GM12878 (cell line): ENCODE results near the gene LMX1B. TPM values are rescaled to one million over a fixed set of nuclear protein-coding genes. Genes with fewer than 3 reads are reported as not detected.

ENCODE experiments used
- ATAC-seq: fragments of 200-7000 bp; cut with Tn5 transposase; 3 replicates; pipeline ENCODE4 v1.9.1; 2020; ENCODE audit warnings: mild to moderate bottlenecking, moderate library complexity
- BruUV-seq: library from RNA; stranded (reverse); fragments of 400-500 nt; replicated peaks from 2 replicates; lab custom pipeline; 2021; lab: Mats Ljungman, UMichigan
- CTCF ChIA-PET: fragments of 300-600 bp; sonication (Branson Sonifier 250); formaldehyde crosslinking; extraction: SDS; loops from one replicate; lab custom pipeline; 2021; ENCODE audit warnings: inconsistent platforms; lab: Yijun Ruan, JAX
- POLR2A ChIA-PET: fragments of 350-600 bp; formaldehyde crosslinking; extraction: SDS; loops from one replicate; lab custom pipeline; 2021; ENCODE audit warnings: inconsistent platforms; lab: Charles Lee
- RAD21 ChIA-PET: fragments of 300-600 bp; sonication (Branson Sonifier 250); formaldehyde crosslinking; loops from one replicate; lab custom pipeline; 2023; ENCODE audit warnings: antibody characterized with exemption; ENCODE audit not compliant: unreplicated experiment; lab: Charles Lee
- SMC1A ChIA-PET: fragments of 300-600 bp; sonication (Branson Sonifier 250); formaldehyde crosslinking; loops from one replicate; lab custom pipeline; 2023; ENCODE audit not compliant: unreplicated experiment, uncharacterized antibody; lab: Charles Lee
- DNase-seq: peaks from one replicate; pipeline ENCODE4 v3.0.0-alpha.2; 2011; ENCODE audit warnings: low read depth, low spot score
- FAIRE-seq: peaks from 3 replicates; lab custom pipeline; 2011; peaks lifted over from hg19 to GRCh38; lab: Jason Lieb, UNC
- H2AFZ ChIP-seq: 2 replicates; pipeline ENCODE4 v1.6.0; 2011; ENCODE audit warnings: low read depth, low read length, control low read depth; ENCODE audit not compliant: control insufficient read depth
- H3K27ac ChIP-seq: 2 replicates; pipeline ENCODE4 v1.5.1; 2011; ENCODE audit warnings: control low read depth; ENCODE audit not compliant: control insufficient read depth, insufficient read depth
- H3K27me3 ChIP-seq, 2 experiments: replicated peaks in 1 of 2; 2 replicates each; pipeline versions ENCODE4 v1.6.0 to v1.6.1; 2011; ENCODE audit warnings: low read length in 1 of 2; ENCODE audit not compliant: control insufficient read depth in 2 of 2, insufficient read depth in 2 of 2
- H3K36me3 ChIP-seq, 2 experiments: 2 replicates each; pipeline ENCODE4 v1.5.1; 2011; ENCODE audit warnings: low read length in 1 of 2; ENCODE audit not compliant: control insufficient read depth in 2 of 2, insufficient read depth in 2 of 2
- H3K4me1 ChIP-seq: 2 replicates; pipeline ENCODE4 v1.6.1; 2011; ENCODE audit warnings: mild to moderate bottlenecking, low read length, moderate library complexity, mixed read lengths; ENCODE audit not compliant: control insufficient read depth, insufficient read depth
- H3K4me2 ChIP-seq: 2 replicates; pipeline ENCODE4 v1.6.0; 2011; ENCODE audit warnings: control low read depth; ENCODE audit not compliant: control insufficient read depth, insufficient read depth
- H3K4me3 ChIP-seq: fragments of 200-600 bp; sonication (generic); 2 replicates; pipeline ENCODE4 v1.5.1; 2016
- H3K79me2 ChIP-seq: 2 replicates; pipeline ENCODE4 v1.6.0; 2011; ENCODE audit warnings: low read length; ENCODE audit not compliant: control insufficient read depth, insufficient read depth
- H3K9ac ChIP-seq: 2 replicates; pipeline ENCODE4 v1.8.0; 2011; ENCODE audit warnings: low read length, control low read depth, mixed read lengths; ENCODE audit not compliant: control insufficient read depth, insufficient read depth
- H3K9me3 ChIP-seq: replicated peaks from 3 replicates; pipeline ENCODE4 v1.5.1; 2011; ENCODE audit warnings: mild to moderate bottlenecking, low read length; ENCODE audit not compliant: control insufficient read depth, insufficient read depth
- H4K20me1 ChIP-seq: 2 replicates; pipeline ENCODE4 v1.6.0; 2011; ENCODE audit not compliant: control insufficient read depth, insufficient read depth
- BCL11A ChIP-seq: IDR thresholded peaks from 2 replicates; pipeline ENCODE4 v1.6.1; 2011; ENCODE audit warnings: low read depth, low read length
- E4F1 ChIP-seq: fragments of 450-650 bp; IDR thresholded peaks from 2 replicates; pipeline ENCODE4 v1.6.1; 2018; ENCODE audit warnings: borderline replicate concordance, mild to moderate bottlenecking; ENCODE audit not compliant: partially characterized antibody
- ESRRA ChIP-seq: IDR thresholded peaks from 2 replicates; pipeline ENCODE4 v1.6.1; 2012; ENCODE audit warnings: mild to moderate bottlenecking, low read length, improper control_type of control experiment
- IRF3 ChIP-seq: fragments of 450-650 bp; IDR thresholded peaks from 2 replicates; pipeline ENCODE4 v1.6.1; 2014; ENCODE audit warnings: mild to moderate bottlenecking
- KDM1A ChIP-seq: fragments of 200-600 bp; sonication (generic); IDR thresholded peaks from 2 replicates; pipeline ENCODE4 v1.6.1; 2016; ENCODE audit warnings: borderline replicate concordance
- MAX ChIP-seq: IDR thresholded peaks from 2 replicates; pipeline ENCODE4 v1.6.1; 2012; ENCODE audit warnings: low read depth, low read length, improper control_type of control experiment
- NFIC ChIP-seq: IDR thresholded peaks from 2 replicates; pipeline ENCODE4 v1.6.1; 2012; ENCODE audit warnings: low read depth, mild to moderate bottlenecking, inconsistent platforms, low read length, moderate library complexity
- PAX8 ChIP-seq: fragments of 450-650 bp; IDR thresholded peaks from 2 replicates; pipeline ENCODE4 v1.6.1; 2017; ENCODE audit warnings: mild to moderate bottlenecking, moderate library complexity
- RBBP5 ChIP-seq: fragments of 200-600 bp; sonication (generic); conservative IDR thresholded peaks from 2 replicates; pipeline ENCODE4 v1.6.1; 2016
- RELB ChIP-seq: fragments of 450-650 bp; IDR thresholded peaks from 2 replicates; pipeline ENCODE4 v1.6.1; 2017; ENCODE audit warnings: low read depth, mild to moderate bottlenecking, moderate library complexity
- SMARCA5 ChIP-seq: fragments of 450-650 bp; IDR thresholded peaks from 2 replicates; pipeline ENCODE4 v1.6.1; 2017; ENCODE audit warnings: mild to moderate bottlenecking
- SP1 ChIP-seq: IDR thresholded peaks from one replicate; pipeline ENCODE4 v1.6.1; 2011; ENCODE audit warnings: low read depth, low read length
- ZNF687 ChIP-seq: fragments of 450-650 bp; IDR thresholded peaks from 2 replicates; pipeline ENCODE4 v1.6.1; 2017; ENCODE audit warnings: mild to moderate bottlenecking, moderate library complexity
- WGBS: methylation state at CpG from one replicate; pipeline ENCODE4 v1.1.6; 2016; ENCODE audit warnings: low lambda C conversion rate; ENCODE audit not compliant: insufficient replicate concordance, insufficient coverage; ENCODE audit errors: missing lambda C conversion rate; 5-methylcytosine and 5-hydroxymethylcytosine counted together
- in situ Hi-C: fragments of 300-500 bp; cut with MboI; formaldehyde crosslinking; loops from 9 replicates; pipeline ENCODE4 v1.14.3; 2018; ENCODE audit warnings: mixed read lengths
- intact Hi-C: fragments of 100-400 bp; cut with micrococcal nuclease; formaldehyde crosslinking; loops from one replicate; pipeline ENCODE4 v1.14.2; 2022; ENCODE audit not compliant: unreplicated experiment
- polyA plus RNA-seq, 11 experiments: library from polyadenylated mRNA; depleted of rRNA in 4 of 11; unstranded in 6 of 11; stranded (reverse) in 5 of 11; fragments of >200 nt; fragmentation: Nextera tagmentation in 4 of 11; fragmentation: Illumina TruSeq in 1 of 11; extraction: Ambion mirVana in 4 of 11; extraction: Trizol in 1 of 11; gene quantifications; 1 replicate in 1 of 11; 2 replicates in 10 of 11; pipeline versions ENCODE4 v1.2.1 to v1.2.3, GENCODE V29; 2011 to 2016; ENCODE audit warnings: inconsistent platforms in 2 of 11, missing spikeins in 2 of 11, low read depth in 1 of 11
- total RNA-seq, 4 experiments: library from RNA; depleted of rRNA in 3 of 4; stranded (reverse); fragments of >200 nt in 3 of 4; fragmentation: Illumina TruSeq in 1 of 4; extraction: Trizol in 1 of 4; gene quantifications; 2 replicates each; pipeline versions ENCODE4 v1.2.1 to v1.2.3, GENCODE V29; 2013 to 2021
- TF ChIP-seq, protein P1 (sequence below): IDR thresholded peaks from 2 replicates; pipeline ENCODE4 v1.6.1; 2011; ENCODE audit warnings: borderline replicate concordance, low read depth, mild to moderate bottlenecking, moderate library complexity, mixed read lengths, low read length; ENCODE audit not compliant: insufficient read depth; ENCODE audit errors: extremely low read length

LMX1B gene
- total and polyA plus RNA-seq, 10 of the 15 experiments (the other 5 are each of a cell fraction or from before 2014, with no cell fraction given), result not detected

GRCh38 chr9:126706698-126707053 is 92.9 kb downstream of the LMX1B start:
- ATAC-seq, result no peak
- BruUV-seq, result no TSS peak
- ChIA-PET SMC1A (interaction anchor here (0.8 to 8.8 kb wide), 11 partner anchors 8 to 215 kb away, joined by 3 to 111 read pairs (median 5); no protein-coding TSS in a partner anchor), POLR2A (interaction anchor here (0.5 to 1.1 kb wide), 4 partner anchors 12 to 116 kb away, joined by 3 to 7 read pairs (median 4); no protein-coding TSS in a partner anchor), CTCF (interaction anchor here (0.6 to 15.0 kb wide), 36 partner anchors 8 to 206 kb away, joined by 3 to 445 read pairs (median 6); partner anchors contain the start of gene ZBTB43), RAD21 (interaction anchor here (0.7 to 4.8 kb wide), 10 partner anchors 13 to 418 kb away, joined by 3 to 150 read pairs (median 4); no protein-coding TSS in a partner anchor)
- no peaks in the 10 kb centered on the region for H3K79me2 ChIP-seq
- no peak overlapping the region for H3K9ac ChIP-seq
- no peaks in the 10 kb centered on the region for H3K36me3 ChIP-seq
- no peak for TF ChIP-seq ESRRA
- TF ChIP-seq KDM1A, result no peak
- TF ChIP-seq RBBP5, result no peak
- TF ChIP-seq SP1, result no peak
- TF ChIP-seq, protein P1, sequence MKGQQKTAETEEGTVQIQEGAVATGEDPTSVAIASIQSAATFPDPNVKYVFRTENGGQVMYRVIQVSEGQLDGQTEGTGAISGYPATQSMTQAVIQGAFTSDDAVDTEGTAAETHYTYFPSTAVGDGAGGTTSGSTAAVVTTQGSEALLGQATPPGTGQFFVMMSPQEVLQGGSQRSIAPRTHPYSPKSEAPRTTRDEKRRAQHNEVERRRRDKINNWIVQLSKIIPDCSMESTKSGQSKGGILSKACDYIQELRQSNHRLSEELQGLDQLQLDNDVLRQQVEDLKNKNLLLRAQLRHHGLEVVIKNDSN, result no peak
- TF ChIP-seq E4F1, result no peak
- TF ChIP-seq BCL11A, result no peak
- no peak for TF ChIP-seq NFIC
- TF ChIP-seq MAX, result no peak
- no peak for TF ChIP-seq SMARCA5
- TF ChIP-seq PAX8, result no peak
- TF ChIP-seq ZNF687, result no peak
- no peak for TF ChIP-seq IRF3
- no peak for TF ChIP-seq RELB
- 33% methylated on average over 5 of the region's 5 CpGs for WGBS
- FAIRE-seq, result no peak
- intact Hi-C loops (no loop called here), in situ Hi-C loops (loop anchor here (5.0 kb wide), 1 partner anchor 76 kb away; no protein-coding TSS in a partner anchor)
- H3K9me3 ChIP-seq, result no peaks in the 10 kb centered on the region
- H3K4me2 ChIP-seq, result no peak overlapping the region
- H3K27me3 ChIP-seq, result no peaks in the 10 kb centered on the region; a peak in 1 of 4 replicates
- H2AFZ ChIP-seq, result no peak overlapping the region
- H3K4me1 ChIP-seq, result no peaks in the 10 kb centered on the region
- H3K27ac ChIP-seq, result no peak overlapping the region
- no peak overlapping the region for H3K4me3 ChIP-seq
- DNase-seq, result no peak
- H4K20me1 ChIP-seq, result no peaks in the 10 kb centered on the region; the same call in 1 of the 2 replicates
